NCI-H2081 treated with DMSO at 0.1 percent for 48 hours (cell line): ENCODE results near the gene BTBD9.

Experiments
- DNase-seq: peaks from one replicate; lab custom pipeline; 2025; lab: John Stamatoyannopoulos, UW

Gene BTBD9

DNA sequence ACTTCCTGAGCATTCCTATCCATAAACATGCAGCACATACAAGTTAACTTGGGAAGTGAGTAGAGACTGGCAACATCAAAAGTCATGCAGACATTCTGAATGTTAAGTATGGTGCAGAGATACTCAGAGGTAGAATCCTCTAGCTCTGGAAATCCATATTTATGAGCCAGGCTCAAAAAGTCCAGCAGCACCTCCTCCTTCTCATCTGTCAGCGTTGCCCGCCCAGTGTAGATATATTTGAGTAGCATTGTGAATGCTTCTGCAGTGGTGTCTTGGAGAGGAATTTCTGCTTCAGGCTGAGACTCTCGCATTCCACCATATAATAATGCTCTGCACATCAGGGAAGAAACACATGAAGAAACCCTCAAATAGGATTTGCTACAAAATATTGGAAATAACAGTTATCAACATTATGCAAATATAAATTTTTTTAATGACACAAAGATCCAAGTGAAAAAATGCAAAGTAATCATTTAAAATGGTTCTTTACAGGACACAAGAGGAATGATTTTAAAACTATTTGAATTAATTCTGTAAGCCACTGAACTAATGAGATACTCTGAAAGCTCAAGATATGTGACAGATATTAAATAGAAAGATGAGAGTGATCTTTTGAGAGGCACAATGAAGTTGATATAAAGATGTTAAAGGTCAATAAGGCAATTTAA lies 45.6 kb downstream of the BTBD9 start:
- DNase-seq: no peak

DNA sequence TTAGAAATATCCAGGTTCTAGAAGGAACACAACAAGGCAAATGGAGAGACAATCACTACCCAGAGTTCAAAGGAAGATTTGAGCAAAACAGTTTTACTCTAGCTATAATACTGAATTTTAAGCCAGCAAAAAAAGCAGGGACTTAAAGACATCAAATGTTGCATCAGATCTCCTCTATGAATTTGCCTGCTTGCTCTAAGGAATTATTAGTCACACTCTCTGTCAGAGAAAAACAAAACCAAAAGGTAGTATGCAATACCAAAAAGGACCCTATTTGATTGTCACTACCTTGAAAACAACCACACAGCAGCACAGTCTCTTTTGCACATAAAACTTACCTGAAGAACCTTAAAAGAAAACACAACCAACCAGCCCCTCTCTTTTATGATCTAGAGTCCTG lies 46.3 kb downstream of the BTBD9 start:
- no peak for DNase-seq

DNA sequence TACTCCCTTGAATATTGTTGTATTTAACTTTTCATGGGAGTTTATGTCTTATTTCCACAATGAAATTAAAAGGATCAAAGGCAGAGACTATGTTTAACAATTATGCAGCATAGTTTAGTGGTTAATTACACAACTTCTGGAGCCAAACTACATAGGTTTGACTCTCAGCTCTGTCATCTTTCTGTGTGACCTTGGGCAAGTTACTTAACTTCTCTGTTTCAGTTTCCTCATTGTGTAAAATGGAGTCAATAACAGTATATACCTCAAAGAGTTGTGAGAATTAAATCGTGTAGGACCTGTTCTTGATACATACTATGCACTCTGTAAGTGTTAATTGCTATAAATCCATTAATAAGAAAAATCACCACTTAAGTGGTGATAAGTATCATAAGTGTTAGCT lies 48.3 kb downstream of the BTBD9 start:
- DNase-seq: no peak

DNA sequence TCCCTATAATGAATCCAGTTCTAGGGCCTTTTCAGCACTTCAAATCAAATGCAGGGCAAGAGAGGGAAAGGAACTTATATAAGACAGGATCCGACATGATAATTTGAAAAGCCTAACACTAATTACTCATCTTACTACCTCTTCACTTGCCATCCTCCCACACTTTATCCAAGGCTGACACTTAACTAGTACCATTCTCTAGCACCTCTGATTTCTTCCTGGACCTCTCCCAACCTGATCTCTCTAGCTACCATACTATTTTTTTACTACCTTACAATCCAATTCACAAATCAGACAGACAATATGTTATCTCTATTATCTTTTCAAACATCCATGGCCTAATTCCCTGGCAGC lies 50.4 kb downstream of the BTBD9 start:
- DNase-seq: no peak

DNA sequence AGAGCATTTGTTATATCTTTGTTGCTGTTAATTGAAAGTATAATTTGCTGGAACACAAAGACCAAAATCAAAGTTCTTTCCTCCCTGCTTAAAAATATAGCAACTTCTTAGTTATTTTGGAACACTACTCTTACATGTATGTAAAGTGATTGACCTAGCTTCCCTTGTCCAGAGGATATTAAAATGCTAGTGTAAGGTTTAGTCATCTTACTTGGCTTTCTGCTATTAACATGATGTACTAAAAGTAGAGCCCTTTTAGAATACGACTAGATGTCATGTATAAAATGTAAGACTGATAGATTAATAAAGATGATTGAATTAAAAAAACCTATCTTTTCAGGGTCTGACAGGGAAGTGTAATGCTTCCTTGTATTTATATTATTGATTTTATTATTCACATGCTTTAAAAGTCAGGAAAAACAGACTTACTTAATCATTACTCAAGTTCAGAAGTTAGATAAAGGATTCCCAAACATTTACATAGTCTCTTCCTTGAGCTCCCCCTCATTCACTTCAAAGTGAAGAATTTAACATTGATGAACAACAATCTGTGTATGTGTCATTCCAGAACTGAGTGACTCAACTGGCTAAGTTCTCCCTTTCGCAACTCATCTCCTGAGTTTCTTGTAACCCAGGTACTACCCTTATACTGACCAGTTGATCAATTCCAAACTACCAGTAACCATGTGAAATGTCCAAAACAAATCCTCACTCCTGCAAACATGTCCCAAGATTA lies 50.9 kb downstream of the BTBD9 start:
- DNase-seq: no peak

DNA sequence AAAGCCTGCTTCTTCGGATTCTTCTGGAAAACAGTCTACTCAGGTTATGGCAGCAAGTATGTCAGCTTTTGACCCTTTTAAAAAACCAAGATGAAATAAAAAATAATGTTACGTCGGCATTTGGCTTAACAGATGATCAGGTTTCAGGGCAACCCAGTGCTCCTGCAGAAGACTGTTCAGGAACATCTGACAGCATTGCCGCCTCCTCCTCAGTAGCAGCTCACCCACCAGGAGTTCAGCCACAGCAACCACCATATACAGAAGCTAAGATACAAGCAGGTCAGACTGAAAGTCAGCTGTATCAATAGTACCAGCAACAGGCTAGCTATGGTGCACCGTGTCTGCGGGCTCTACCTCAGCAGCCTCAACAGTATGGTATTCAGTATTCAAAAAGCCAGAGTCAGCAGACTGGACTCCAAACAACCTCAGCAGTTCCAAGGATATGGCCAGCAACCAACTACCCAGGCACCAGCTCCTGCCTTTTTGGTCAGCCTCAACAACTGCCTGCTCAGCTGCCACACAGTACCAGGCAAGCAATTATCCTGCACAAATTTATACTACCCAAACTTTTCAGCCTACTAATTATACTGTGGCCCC lies 51.9 kb downstream of the BTBD9 start:
- DNase-seq: no peak

DNA sequence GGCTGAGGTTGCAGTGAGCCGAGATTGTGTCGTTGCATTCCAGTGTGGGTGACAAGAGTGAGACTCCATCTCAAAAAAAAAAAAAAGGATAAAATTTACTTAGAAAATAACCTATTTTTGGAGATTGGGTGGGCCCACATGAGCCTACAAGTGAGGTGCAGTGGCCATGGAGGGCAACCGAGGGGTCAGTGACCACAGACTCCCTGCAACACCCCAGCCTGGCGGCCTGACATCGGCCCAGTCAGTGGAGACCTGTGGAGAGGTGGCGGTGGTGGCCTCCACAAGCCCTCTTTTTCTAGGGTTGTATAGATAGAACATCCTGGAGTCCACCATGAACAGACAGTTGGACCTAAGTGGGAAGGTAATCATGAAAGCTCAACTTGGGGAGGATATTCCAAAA lies 52.7 kb downstream of the BTBD9 start:
- DNase-seq: no peak

DNA sequence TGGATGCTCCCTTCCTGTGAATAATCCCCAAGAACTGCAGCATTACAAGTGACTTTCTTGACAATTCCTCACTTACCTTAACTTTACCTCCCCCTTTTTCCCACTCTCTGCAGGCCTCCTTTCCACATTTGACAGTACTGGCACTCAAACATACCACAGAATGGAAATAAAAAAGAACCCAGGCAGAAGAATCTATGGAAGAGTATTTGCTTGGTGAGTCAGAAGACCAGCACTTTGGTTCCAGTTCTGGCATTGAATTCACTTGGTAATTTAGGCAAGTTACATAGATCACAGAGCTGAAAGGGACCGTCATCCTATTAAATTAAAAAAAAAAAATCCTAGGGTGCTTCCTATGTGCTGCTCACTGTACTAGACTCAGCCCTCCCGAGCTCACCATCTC lies 55.0 kb downstream of the BTBD9 start:
- no peak for DNase-seq

DNA sequence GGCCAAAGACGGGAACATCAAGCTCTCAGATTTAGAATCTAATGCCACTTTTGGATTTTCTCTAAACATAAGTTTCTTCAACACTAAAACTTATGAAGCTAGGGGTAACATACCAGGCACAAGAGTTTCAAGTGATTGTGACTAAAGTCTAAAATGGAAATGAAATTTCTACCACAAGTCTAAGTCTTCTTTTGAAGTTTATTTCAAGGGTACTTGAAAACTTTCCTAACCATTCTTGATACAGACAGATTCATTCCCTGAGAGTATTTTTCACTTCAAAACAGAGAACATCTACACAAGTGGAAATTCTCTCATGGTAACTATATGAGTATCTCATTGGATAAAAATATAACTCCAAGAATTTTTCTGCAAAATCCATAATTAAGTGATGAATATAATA lies 56.2 kb downstream of the BTBD9 start:
- no peak for DNase-seq

DNA sequence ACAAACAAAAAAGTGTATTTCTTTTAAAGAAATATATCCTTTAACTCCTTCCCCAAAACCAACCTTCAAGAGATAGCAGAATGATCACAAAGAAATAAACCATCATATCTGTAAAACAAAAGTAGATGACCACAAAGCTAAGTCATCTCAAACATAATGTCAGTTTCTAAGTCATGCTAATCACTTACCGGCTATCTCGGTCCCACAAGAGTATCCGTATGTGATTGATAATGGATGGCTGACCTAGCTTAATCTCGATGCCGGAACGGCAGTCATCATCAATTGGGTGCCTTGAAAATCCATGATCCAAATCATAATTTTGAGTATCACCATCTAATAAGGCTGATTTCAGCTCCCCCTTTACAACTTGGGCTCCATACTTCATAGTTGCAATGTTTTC lies 59.7 kb downstream of the BTBD9 start:
- DNase-seq: no peak

DNA sequence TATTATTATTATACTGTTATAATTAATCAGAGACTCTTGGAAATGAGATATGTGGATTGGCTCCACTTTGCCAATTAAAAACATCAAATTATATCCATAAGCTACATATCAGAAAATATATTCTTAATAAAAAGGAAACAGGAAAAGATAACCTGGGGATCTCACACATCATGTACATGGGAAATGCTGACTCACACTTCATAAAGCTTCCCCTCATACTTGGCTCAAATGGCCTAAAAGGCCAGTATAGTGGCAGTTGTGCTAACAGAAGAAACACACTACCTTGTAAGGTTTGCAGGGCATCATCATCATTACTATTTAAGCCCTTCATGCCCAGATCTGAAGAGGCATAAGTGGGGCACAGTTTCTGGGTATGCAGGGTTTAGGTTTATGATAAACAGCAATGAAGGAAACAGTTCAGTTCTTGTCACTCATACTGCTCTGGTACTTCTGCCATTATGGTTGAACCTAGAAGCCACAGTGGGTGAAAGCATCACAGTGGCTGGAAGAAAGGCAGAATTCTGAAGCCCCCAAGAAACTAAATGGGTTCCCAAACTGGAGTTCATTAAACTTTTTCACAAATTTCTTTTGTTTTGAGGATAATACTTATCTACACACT lies 60.6 kb downstream of the BTBD9 start:
- DNase-seq: no peak

DNA sequence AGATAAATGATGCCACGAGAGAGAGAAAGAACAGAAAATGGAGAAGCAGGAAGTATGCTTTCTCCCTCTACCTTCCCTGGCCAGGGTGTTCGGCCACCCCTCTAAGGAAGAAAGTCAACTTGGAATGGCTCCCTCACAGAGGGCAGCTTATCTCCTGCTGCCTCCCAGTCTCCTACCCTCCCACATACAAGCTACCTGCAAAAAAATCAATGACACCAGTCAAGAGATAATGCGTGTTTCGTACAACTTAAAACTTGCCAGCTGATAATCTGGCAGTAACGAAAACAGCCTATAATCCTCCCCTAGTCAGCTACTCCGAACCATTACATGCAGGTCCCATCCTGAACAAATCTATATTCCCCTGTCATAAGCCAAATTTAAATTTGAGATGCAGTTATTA lies 61.7 kb downstream of the BTBD9 start:
- DNase-seq: no peak

DNA sequence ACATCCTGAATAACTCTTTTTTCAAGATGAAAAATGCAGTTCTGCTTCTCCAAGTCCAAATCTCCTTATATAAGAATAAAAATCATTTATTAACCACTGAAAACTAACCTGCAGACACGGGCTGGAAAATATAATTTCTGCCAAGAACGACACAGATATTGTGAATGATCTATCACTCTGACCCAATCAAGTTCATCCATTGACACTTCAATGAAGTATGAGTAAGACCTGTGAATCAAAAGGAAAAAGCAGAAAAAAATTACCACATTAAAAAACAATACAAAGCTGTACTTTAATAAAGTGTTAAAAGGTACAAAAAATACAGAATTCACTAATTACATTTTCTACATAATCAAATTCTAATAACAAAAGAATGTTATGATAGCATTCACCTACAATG lies 62.2 kb downstream of the BTBD9 start:
- no peak for DNase-seq

DNA sequence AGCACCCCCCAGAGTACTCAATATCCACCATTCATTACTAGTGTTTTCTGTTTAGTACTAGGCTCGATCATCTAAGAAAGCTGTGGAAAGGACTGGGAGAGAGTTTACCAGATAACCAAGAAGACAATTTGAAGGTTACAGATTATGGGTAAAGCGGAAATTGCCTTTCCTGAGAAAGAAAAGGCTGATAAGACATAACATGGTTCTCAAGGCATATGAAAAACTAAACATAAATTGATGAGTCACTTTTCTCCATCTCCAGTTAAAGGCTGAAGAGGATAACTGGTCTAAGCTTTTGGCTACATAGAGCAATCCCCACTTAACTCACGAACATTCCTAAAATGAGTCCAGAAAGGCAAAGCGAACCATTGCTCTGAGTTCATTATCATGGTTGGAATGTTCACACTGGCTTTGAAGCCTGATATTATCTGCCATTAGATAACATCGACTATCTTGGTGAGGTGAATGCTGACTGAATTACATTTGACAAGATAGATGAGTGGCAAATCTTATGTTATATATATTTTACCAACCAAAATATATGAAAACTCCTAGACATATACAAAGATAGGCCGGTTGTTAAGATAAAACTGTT lies 65.8 kb downstream of the BTBD9 start:
- DNase-seq: no peak

DNA sequence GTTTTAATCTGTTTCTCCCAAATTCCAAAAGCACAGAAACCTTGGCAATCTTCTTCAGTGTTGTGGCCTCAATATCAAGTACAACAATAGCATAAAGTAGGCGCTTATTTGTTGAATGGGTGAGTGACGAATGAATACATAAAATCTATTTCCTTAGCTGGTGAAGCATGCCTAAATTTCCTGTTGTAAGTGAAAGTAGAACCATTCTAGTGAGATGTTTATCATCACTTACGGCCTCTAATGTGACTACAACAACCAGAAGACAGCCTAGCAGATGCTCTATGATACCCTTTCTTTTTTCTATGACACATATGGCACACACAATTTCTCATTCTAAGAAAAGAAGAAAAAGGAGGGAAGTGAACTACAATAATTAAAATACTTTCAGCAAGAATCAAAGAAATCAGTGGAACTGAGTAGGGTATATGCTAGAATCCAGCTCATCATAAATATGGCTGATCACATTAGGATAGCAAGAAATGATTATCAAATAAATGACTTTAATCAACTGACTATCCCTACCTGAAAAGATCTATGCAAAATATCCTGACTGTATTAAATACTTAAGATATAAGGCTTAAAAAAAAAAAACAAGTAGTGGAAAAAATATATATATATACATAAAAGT lies 67.4 kb downstream of the BTBD9 start:
- DNase-seq: no peak

DNA sequence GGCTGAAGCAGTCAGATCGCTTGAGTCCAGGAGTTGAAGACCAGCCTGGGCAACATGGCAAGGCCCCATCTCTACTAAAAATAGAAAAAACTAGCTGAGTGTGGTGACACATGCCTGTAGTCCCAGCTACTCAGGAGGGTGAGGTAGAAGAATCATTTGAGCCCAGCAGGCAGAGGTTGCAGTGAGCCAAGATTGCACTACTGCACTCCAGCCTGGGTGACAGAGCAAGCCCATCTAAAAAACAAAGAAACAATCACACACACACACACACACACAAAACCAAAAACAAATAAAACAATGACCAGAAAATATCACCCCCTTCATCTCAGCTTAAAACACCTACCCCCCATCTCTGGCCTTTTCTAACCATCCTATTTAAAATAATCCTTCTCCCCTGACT lies 68.0 kb downstream of the BTBD9 start:
- DNase-seq: no peak

DNA sequence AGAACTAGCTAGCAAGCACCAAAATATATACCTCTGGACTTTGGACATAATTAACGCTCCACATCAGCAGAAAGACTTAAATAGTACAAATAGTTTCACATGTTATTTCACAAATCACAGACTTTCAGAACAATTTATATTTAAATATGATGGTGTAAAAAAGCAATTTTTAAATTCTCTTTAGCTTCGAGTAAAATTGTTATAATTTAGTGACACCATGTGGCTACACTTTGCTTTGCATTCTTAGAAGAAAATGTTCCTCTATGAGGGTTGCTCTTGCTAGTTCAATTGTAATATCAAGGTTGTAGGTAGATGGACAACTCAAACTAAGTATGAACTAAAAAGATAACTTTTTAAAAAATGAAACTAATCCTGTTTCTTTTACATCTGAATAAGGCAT lies 69.0 kb downstream of the BTBD9 start:
- DNase-seq: no peak

DNA sequence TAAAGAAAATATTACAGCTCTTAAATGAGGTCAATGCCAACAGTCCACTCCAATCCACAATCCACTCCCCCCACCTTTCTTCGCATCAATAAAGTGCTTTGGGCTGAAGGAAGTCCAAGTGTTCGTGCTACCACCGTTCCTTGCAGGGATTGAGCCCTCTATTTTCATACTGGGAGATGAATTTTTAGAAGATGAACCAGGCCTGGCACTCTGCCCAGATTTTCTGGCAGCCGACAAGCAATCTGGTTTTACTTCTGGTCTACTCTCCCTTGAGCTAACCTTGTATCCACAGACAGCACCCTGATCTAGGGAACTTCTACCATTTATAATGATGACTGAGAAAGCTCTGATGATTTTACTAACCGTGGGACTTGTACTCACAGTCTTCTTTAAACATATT lies 72.3 kb downstream of the BTBD9 start:
- no peak for DNase-seq

DNA sequence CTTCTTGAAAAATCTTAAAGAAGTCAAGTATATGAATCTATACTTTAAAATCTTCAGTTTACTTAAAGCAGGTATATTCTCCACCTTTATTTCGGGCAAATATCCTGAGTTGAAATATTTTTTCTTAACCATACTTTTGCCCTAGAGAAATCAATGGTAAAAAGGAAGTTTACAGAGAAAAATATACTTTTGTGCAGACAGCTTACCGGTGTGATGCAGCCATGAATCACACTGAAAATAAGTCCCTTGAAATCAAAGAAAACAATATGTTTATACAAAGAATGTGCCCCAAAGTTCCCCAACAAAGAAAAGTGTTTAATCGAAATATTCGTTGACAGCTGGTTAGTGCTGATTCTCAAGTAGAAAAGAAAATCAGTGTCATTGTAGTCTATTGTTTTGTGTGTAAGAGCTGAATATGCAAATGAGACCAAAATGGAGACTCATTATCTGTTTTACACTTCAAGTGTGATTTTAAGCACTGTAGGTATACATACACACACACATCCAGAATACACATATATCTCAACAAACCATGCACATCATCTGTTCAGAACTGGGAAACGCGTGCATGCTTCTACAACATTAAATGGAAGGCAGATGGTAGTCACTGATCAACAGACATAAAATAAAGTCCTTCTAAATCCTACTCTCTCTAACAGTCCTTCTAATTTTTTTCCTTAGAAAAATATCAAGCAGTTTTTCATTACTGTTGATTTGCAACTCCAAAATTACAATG lies 73.3 kb downstream of the BTBD9 start:
- no peak for DNase-seq

DNA sequence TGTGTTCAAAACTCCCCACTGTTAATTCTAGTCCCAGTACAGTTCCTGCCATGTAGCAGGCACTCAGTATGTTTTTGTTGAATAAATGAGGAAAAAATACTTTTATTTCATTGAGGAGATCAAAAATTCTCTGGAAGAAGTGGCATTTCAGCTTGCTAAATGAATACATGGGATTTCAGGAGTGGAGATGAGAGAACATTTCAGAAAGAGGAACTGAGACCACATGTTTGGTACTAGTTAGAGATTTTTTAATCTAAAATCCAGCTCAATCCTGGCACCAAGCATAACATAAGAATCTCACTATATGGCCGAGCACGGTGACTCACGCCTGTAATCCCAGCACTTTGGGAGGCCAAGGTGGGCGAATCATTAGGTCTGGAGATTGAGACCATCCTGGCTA lies 75.4 kb downstream of the BTBD9 start:
- no peak for DNase-seq

DNA sequence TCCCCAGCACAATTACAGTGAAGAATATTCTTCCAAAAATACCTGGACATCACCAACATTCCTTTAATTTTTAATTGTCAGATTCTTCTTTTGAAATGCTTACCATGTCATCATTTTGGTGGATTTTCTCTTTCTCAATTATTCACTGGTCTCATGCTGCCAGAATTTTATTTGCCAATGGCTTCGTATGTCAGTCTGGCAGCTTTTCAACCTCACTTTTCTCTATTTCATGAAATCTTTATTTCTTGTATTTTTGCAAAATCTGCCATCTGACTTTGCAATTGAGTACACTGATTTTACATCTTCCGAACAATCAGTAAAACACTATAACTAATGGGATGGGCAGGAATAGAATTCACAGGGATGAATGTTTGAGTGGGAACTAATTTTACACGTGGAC lies 84.1 kb downstream of the BTBD9 start:
- no peak for DNase-seq
